ENCODE results near the gene NFE2L3.
"Not testable (repeated sequence)": the region's sequence is repeated elsewhere in the genome, so short reads cannot be mapped to it uniquely, and the experiment has no call there.

NFE2L3 gene, protein sequence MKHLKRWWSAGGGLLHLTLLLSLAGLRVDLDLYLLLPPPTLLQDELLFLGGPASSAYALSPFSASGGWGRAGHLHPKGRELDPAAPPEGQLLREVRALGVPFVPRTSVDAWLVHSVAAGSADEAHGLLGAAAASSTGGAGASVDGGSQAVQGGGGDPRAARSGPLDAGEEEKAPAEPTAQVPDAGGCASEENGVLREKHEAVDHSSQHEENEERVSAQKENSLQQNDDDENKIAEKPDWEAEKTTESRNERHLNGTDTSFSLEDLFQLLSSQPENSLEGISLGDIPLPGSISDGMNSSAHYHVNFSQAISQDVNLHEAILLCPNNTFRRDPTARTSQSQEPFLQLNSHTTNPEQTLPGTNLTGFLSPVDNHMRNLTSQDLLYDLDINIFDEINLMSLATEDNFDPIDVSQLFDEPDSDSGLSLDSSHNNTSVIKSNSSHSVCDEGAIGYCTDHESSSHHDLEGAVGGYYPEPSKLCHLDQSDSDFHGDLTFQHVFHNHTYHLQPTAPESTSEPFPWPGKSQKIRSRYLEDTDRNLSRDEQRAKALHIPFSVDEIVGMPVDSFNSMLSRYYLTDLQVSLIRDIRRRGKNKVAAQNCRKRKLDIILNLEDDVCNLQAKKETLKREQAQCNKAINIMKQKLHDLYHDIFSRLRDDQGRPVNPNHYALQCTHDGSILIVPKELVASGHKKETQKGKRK

DNA sequence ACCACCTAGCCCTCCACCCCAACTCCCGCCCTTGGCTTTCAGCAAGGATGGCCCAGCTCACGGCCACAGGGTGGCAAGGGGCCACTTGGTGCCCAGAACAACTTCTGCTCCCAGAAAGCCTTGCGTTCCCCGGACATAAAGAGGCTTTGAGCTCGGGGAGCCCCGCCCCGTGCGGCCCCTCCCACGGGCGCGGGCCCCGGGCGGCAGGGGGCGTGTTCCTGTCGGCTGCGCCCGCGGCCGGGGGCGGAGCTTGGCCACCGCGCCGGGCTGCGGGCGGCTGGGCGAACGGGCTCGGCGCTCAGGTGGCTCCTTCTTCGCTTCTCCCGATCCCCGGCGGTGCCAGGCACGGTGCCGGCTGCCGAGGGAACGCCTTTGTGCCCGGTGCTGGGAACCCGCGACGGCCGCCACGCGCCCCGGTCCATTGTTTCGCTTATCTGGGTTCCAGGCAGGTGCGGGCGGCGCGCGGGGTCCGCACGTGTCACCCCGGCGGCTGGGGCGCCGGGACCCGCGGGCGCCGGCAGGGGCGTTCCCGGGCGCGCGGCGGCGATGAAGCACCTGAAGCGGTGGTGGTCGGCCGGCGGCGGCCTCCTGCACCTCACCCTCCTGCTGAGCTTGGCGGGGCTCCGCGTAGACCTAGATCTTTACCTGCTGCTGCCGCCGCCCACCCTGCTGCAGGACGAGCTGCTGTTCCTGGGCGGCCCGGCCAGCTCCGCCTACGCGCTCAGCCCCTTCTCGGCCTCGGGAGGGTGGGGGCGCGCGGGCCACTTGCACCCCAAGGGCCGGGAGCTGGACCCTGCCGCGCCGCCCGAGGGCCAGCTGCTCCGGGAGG lies at the start of gene NFE2L3:
TSS of gene NFE2L3 (plus strand) at position 246 of the 829 bp plus-strand sequence. CDS start at position 547, 301 bp downstream.
- peak; percentile 76 for DNase-seq (ENCODE audit: low read depth)

DNA sequence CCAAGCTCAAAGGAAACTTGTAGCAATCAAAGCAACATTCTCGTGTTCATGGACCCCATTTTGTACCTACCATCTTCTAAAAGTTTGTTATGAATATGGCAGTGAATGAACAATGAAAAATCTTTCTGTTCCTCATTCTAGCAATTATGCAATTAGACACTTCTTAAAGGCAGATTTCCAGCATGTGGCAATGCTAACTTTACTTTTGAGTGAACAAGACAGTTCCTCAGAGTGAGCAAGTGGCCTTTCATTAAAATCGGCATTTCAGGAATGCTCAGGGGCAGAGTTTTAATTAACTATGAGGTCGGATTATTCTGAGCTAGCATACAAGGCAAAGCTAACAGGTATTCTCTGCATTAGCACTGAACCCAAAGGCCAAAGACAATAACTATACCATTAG lies 48.4 kb upstream of the NFE2L3 start:
- no peak for DNase-seq (ENCODE audit: low read depth)

- no peak for DNase-seq (ENCODE audit: low read depth)
Measured at GRCh38 chr7:26105236-26105635, 46.8 kb upstream of the NFE2L3 start.

DNA sequence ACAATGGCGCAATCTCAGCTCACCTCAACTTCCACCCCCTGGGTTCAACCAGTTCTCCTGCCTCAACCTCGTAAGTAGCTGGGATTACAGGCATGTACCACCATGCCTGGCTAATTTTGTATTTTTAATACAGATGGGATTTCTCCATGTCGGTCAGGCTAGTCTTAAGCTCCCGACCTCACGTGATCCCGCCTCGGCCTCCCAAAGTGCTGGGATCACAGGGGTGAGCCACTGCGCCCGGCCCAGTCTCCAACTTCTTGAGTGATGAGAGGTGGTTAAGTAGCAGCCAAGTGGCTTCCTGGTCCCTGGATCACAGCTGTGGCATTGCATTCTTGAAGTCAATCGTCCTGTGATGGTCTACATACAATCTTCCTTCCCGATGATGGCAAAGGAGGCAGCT lies 46.1 kb upstream of the NFE2L3 start:
- no peak for DNase-seq (ENCODE audit: low read depth)

GRCh38 chr7:26112203-26112740 lies 39.7 kb upstream of the NFE2L3 start:
- no peak for DNase-seq (ENCODE audit: low read depth)

DNA sequence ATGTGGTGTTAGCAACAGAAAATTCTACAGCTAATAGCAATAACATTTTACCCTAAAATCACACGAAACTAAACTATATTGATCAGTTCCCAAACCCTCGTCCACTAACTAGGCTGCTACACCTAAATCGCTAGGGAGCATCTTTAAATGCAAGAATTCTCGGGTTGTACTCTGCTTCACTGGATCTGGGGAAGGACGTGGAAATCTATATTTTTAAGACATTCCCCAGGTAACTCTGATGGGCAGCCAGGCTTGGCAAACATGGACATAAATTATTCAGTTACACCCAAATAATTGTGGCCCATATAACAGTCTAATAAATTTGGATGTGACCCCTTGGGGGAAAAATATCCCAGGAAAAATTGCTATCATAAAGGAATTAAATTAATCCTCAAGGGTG lies 36.3 kb upstream of the NFE2L3 start:
- DNase-seq (ENCODE audit: low read depth), result no peak

GRCh38 chr7:26117142-26117807 lies 34.7 kb upstream of the NFE2L3 start:
- DNase-seq (ENCODE audit: low read depth), result no peak

DNA sequence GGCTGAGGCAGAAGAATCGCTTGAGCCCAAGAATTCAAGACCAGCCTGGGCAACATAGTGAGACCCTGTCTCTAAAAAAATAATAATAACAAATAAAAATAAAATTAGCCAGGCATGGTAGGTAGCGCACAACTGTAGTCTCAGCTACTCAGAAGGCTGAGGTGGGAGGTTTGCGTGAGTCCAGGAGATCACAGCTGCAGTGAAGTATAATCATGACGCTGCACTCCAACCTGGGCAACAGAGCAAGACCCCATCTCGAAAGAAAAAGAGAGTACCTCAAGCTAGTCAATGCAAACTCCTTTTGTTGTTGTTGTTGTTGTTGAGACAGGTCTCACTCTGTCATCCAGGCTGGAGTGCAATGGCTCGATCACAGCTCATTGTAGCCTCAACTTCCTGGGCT lies 34.0 kb upstream of the NFE2L3 start:
- DNase-seq (ENCODE audit: low read depth), result no peak

DNA sequence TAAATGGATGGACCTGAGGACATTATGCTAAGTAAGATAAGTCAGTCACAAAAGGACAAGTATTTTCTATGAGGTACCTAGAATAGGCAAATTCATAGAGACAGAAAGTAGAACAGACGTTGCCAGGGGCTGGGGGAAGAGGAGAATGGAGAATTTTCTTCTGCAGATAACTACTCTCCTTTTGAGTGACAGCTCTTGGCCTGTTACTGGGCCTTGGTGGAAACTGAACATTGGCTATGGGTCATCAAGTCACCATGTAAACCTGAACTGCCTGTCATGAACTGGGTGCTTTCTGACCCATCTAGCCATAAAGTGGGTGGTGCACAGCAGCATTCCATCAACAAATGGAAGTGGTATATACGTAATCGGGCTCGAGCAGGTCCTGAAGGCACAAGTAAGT lies 29.3 kb upstream of the NFE2L3 start:
- no peak for DNase-seq (ENCODE audit: low read depth)

- DNase-seq (ENCODE audit: low read depth), result not testable (repeated sequence)
Measured at GRCh38 chr7:26124775-26125174, 27.2 kb upstream of the NFE2L3 start.

GRCh38 chr7:26127411-26127810 lies 24.6 kb upstream of the NFE2L3 start:
- no peak for DNase-seq (ENCODE audit: low read depth)

GRCh38 chr7:26131056-26131589 lies 20.9 kb upstream of the NFE2L3 start:
- no peak for DNase-seq (ENCODE audit: low read depth)

DNA sequence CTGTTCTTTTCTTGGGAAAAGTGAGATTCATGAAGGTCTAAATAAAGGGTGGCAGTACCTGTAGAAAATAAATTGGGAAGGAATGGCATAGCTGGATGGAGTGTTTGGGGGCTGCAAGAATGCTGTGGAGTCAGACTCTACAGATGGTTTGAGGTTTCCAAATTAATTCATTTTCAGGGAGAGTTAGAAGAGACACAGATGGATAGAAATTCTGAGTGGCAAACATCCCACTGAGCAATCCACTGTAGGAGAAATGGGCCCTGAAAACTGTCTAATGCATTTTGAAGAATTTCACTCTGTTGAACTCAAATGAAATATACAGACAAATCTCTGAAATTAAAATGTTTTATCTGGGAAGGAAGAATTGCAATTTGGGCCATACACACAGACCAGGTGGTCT lies 16.9 kb upstream of the NFE2L3 start:
- DNase-seq (ENCODE audit: low read depth), result no peak

- no peak for DNase-seq (ENCODE audit: low read depth)
Measured at GRCh38 chr7:26135551-26135950, 16.4 kb upstream of the NFE2L3 start.

GRCh38 chr7:26136831-26137230 lies 15.2 kb upstream of the NFE2L3 start:
- no peak for DNase-seq (ENCODE audit: low read depth)

DNA sequence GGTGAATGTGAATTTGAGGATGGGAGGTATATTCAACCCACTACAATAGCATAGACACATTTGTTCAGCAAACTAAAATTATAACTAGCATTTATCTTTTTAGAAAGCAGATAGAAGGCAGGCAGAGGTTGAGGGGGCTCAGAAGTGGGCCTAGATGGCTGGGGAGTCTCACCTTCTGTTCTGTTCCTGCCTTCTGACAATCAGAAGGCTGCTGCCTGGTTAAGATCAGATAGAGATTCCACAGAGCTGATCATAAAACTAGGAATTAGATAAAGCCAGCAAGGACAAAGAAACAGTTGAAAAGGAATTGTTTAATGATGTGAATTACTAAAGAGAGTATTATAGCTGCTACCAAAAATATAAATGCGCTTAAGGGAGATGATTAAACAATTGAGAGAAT lies 11.6 kb upstream of the NFE2L3 start:
- DNase-seq (ENCODE audit: low read depth), result no peak

DNA sequence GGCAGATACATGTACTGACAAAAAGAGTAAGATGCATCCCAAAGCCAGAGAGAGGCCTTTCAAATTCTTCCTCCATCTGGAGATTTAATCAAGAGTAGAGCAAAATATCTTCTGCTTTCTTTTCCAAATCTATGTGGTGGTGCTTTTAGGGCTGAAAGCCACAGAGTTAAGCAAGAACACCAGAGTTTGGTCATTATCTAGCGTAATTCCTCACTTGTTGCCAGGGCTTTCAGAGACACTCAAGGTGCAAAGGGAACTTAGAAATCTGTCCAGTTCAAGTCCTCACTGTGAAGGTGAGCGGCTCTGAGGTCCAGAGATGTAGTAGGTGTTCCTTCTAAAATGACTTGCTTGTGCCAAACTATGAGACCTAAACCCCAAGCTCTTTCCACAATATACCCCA lies 10.9 kb upstream of the NFE2L3 start:
- DNase-seq (ENCODE audit: low read depth), result no peak

DNA sequence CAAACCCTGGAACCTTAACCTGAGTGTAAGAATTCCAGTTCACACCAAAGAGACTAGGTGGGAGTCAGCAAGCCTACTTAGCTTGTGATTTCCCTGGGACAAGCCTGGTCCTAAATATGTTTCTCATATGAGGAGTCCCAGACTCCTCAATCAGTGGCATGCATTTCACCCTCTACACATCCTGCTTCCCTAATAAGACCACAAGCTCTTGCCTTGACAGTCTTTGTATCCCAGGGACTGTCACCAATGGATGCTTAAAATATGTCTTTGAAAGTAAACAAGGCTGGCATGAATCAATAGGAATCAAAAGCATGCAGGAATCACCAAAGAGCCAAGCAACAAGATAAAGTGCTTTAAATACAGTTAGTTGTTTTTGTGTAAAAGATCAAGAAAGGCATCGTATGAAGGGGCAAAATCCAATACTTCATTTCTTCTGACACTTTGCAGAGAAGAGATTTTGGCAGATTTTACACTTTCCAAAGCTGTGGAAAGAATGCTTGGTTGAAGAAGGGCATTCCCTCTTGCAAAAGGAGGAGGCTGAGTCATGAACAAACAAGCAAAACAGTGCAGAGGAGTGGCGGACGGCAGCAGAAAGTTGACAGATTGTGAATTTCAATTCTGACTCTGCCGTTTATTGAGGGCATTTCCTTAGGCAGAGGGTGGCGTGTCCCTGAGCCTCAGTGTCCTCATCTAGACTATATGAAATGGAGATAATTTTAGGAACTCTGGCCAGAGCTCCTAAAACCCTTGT lies 8.5 kb upstream of the NFE2L3 start:
- DNase-seq (ENCODE audit: low read depth), result no peak

DNA sequence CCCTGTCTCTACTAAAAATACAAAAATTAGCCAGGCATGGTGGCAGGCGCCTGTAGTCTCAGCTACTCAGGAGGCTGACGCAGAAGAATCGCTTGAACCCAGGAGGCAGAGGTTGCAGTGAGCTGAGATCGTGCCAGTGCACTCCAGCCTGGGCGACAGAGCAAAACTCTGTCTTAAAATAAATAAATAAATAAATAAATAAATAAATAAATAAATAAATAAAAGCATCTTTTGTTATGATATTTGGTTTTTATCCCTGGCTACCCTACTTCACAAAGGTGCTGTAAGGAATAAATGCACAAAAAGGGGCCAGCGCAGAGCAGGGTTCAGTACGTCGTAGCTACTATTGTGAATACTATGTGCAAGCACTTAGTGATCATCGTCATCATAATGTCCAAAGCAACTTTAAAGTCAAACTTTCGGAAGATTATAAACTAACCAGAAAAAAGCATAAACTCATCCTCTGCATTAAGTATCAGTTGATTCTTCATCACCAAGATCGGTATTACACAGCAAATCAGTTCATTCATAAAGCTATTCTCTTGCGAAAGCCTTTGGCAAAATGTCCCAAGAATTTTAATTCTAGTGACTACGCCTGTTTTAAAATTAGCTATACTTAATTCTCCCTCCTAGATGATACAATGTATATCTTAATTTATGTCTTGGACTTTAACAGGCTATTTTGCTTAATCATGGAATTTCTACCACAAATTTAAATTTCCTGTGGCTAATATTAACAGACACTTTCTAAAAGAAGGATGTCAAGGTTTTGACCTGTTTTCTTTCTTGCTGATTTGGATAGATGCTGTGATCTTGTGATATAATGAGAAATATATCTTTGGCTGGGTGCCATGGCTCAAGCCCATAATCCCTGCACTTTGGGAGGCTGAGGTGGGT lies 7.6 kb upstream of the NFE2L3 start:
- no peak for DNase-seq (ENCODE audit: low read depth)

DNA sequence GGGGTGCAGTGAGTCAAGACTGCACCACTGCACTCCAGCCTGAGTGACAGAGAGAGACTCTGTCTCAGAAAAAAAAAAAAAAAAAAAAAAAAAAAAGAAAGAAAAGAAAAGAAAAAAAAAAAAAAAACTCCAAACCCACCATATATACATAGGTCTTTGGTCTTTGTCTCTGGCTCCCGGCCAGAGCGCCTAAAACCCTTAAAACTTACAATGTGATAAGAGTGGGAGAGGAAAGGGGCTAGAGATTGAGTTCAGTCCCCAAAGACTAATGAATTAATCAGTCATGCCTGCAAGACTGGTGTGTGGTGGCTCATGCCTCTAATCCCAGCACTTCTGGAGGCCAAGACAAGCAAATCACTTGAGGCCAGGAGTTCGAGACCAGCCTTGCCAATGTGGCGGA lies 6.8 kb upstream of the NFE2L3 start:
- no peak for DNase-seq (ENCODE audit: low read depth)
